Fibroblast of pulmonary artery (primary cell): ENCODE measurements around the gene GHITM.
"Not testable (repeated sequence)": the region's sequence is repeated elsewhere in the genome, so short reads cannot be mapped to it uniquely, and the experiment has no call there.

Experiments used
- DNase-seq: peaks from one replicate; pipeline ENCODE4 v3.0.0-alpha.2; 2010; ENCODE audit warnings: low read depth
- H3K4me3 ChIP-seq: replicated peaks from 2 replicates; pipeline ENCODE4 v1.5.1; 2011; ENCODE audit warnings: low read depth, mild to moderate bottlenecking, control low read depth, low read length, moderate library complexity
- TF ChIP-seq, protein P1 (sequence below): IDR thresholded peaks from 2 replicates; pipeline ENCODE4 v1.5.1; 2011; ENCODE audit warnings: mild to moderate bottlenecking, control low read depth, low read length, inconsistent platforms; ENCODE audit errors: missing control alignments

Gene GHITM

DNA sequence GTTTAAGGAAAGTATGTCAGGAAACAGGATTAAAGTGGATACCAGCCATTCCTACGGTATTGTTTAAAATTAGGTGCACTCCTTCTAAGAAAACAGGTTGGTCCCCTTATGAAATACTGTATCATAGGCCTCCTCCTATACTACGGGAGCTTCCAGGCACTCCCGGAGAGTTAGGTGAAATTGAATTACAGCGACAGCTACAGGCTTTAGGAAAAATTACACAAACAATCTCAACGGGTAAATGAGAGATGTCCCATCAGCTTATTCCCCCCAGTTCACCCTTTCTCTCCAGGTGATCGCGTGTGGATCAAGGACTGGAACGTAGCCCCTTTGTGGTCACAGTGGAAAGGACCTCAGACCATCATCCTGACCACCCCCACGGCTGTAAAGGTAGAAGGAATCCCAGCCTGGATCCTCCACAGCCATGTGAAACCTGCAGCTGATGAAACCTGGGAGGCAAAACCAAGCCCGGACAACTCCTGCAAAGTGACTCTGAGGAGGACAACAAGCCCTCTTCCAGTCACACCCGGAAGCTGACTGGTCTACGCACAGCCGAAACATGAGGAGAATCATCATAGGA lies 25.1 kb upstream of the GHITM start:
- TF ChIP-seq, protein P1, sequence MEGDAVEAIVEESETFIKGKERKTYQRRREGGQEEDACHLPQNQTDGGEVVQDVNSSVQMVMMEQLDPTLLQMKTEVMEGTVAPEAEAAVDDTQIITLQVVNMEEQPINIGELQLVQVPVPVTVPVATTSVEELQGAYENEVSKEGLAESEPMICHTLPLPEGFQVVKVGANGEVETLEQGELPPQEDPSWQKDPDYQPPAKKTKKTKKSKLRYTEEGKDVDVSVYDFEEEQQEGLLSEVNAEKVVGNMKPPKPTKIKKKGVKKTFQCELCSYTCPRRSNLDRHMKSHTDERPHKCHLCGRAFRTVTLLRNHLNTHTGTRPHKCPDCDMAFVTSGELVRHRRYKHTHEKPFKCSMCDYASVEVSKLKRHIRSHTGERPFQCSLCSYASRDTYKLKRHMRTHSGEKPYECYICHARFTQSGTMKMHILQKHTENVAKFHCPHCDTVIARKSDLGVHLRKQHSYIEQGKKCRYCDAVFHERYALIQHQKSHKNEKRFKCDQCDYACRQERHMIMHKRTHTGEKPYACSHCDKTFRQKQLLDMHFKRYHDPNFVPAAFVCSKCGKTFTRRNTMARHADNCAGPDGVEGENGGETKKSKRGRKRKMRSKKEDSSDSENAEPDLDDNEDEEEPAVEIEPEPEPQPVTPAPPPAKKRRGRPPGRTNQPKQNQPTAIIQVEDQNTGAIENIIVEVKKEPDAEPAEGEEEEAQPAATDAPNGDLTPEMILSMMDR, result peak; percentile 31
- peak; percentile 2 for DNase-seq
- no peak overlapping the region for H3K4me3 ChIP-seq

- DNase-seq, H3K4me3 ChIP-seq: not testable (repeated sequence)
Measured at GRCh38 chr10:84117204-84117603, 22.1 kb upstream of the GHITM start.

GRCh38 chr10:84117686-84118394 lies 21.5 kb upstream of the GHITM start:
- no peak for DNase-seq
- H3K4me3 ChIP-seq, result no peak overlapping the region
- TF ChIP-seq, protein P1, result no peak

DNA sequence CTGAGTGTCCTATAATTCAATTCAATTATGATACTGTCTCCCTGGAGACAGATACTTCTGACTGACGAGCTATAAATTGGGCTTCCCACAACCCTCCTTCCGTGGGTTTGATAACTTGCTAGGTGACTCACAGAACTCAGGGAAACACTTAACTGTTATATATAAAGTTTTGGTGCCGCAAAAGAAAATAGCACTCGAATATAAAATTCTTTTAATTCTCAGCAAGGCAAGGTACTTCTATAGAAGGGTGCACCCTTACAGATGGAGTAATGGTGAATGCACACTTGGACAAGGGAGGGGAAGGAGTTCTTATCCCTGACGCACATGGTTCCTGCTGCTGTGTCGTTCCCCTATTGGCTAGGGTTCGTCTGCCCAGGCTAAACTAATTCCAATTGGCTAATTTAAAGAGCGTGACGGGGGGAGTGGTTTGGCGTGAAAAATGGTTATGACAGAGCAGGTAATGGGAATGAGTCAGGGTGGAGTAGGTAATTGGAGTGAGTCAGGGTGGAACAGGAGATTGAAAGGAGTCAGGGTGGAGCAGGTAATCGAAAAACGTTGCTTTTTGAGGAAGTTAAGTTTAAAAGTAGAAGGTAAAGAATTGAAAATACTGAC lies 20.8 kb upstream of the GHITM start:
- H3K4me3 ChIP-seq, result no peak overlapping the region
- no peak for DNase-seq
- TF ChIP-seq, protein P1, result no peak

GRCh38 chr10:84123362-84123761 lies 15.9 kb upstream of the GHITM start:
- H3K4me3 ChIP-seq, result no peak overlapping the region
- no peak for DNase-seq
- TF ChIP-seq, protein P1, result no peak

DNA sequence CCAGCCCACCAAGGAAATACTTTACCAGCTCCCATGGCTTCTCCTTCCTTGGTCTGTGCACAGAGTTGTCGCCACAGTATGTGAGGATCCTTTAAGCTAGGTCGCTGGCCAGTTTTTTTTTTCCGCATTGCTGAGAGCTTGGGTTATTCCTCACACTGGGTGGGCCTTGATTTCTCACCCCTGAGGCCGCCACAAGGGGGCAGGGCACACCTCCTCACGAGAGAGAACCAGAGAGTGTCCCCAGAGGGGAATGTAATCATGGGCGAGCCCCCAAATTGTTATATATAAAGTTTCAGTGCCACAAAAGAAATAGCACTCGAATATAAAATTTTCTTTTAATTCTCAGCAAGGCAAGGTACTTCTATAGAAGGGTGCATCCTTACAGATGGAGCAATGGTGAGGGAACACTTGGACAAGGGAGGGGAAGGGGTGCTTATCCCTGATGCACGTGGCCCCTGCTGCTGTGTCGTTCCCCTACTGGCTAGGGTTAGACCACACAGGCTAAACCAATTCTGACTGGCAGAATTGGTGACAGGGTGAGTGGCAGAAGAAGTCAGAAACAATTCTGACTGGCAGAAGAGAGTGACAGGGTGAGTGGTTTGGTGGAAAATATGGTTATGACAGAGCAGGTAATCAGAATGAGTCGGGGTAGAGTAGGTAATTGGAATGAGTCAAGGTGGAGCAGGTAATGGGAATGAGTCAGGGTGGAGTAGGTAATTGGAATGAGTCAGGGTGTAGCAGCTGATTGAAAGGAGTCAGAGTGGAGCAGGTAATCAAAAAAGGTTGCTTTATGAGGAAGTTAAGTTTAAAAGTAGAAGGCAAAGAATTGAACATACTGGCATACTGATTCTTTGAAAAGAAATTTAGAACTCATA lies 13.2 kb upstream of the GHITM start:
- DNase-seq, result not testable (repeated sequence)

DNA sequence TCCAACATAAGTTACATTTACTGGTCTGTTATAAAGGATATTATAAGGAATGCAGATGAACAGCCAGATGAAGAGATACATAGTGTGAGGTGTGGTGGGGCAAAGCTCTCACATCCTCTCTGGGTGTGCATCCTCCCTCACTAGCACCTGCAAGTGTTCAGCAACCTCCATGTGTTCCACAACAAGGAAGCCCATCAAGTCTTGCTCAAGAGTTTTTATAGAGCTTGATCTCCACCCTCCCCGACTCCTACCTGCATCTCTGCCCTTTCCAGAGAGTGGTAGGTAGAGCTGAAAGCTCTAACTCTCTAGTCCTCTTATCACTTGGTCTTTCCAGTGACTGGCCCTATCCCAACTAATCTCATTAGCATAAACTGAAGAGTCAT lies 12.5 kb upstream of the GHITM start:
- DNase-seq, result no peak
- TF ChIP-seq, protein P1, result no peak
- H3K4me3 ChIP-seq, result no peak overlapping the region

More for the DNA sequence above, 13.2 kb upstream of the GHITM start:
- H3K4me3 ChIP-seq, result not testable (repeated sequence)
